ENCODE data around the gene ABHD12B. TPM values are rescaled to one million over a fixed set of nuclear protein-coding genes. Genes with fewer than 3 reads are reported as not detected.

Gene ABHD12B
- total RNA-seq, 1 experiment from 2014 or later, result not detected

DNA sequence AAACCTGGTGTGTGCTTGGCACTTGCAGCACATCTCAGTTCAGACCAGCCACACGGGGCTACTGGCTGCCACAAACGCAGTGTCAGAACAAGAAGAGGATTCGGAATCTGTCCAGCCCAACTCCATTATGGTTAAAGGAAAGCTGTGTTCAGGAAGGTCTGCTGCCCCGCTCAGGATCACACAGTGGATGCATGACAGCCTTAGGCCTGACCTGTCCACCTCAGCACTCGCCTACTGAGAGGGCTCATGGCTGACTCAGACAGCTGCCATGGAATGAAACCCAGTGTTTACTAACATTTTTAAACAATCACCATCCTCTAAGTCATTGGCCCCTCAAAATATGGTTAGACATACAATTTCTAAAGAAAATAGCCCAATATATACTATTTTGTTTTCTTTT lies 35.3 kb upstream of the ABHD12B start:
- in situ Hi-C loops (cut with HindIII; ENCODE audit: low pct_unique_long_range_greater_than_20kb, low sequenced_read_pairs), result no loop called here
- no peak for DNase-seq (ENCODE audit: low read depth, low spot score)

GRCh38 chr14:50837271-50837670 lies 34.6 kb upstream of the ABHD12B start:
- in situ Hi-C loops (cut with HindIII; ENCODE audit: low pct_unique_long_range_greater_than_20kb, low sequenced_read_pairs), result no loop called here
- DNase-seq (ENCODE audit: low read depth, low spot score), result no peak

DNA sequence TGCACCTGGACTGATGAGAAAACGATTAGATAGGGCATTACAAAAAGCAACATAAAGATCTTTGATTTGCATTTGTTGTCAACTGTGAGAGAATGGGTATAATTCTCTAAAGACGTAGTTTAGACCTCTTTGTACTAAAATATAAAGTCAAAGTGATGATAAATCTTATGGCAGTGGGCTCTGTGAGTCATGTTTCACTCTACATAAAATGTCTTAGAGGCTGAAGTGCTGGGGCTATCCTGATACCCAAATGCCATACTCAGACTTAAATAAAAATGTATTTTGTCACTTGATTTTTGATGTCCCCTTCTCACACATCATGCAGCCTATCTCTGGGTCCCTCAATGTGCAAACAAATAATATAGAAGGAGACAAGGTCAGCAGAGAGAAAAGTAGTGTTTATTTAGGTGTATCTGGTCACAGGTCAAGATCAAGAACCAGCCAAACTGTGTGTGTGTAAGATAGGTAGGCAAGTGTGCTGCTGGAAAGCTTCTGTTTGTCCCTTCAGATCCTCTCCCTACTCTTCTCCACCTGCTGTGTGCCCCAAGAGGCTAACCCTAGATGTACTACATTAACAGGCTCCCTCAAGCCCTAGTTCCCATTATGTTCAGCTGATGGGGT lies 33.9 kb upstream of the ABHD12B start:
- in situ Hi-C loops (cut with HindIII; ENCODE audit: low pct_unique_long_range_greater_than_20kb, low sequenced_read_pairs), result no loop called here
- no peak for DNase-seq (ENCODE audit: low read depth, low spot score)

DNA sequence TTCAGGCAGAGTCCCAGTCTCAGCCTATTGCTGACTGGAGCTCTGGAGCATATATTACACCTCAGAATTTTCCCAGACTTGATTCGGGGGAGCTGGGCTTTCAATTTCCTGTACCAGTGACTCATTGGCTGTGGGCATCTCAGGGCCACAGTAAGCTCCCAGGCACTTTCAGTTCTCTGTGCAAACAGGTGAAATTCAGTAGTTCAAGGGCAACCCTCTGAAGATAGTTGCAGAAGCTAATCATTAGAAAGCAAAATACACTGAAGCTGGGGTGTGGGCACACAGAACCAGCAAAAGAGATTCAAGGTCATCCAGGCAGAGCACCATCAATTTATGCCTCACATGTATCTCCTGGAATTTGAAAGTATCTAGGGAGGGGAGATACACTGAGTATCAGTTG lies 32.8 kb upstream of the ABHD12B start:
- in situ Hi-C loops (cut with HindIII; ENCODE audit: low pct_unique_long_range_greater_than_20kb, low sequenced_read_pairs), result no loop called here
- no peak for DNase-seq (ENCODE audit: low read depth, low spot score)

DNA sequence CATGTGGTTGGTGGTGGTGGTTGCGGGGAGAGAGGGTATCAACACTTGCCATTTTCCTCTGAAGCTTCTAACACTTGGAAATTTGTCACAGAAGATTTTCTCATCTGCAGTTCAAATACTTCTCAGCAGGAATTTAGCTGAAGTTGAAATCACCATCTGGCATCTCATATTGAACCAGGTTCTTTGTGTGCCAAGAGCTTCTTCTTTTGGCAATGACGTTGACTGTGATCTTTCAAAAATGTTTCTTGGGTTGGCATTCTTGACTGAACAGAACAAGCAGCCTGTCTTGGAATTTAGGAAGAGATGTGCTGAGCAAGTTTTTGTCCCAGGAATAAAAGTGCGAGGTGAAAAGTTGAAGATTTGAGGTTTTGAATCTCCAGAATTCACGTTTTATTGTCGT lies 32.2 kb upstream of the ABHD12B start:
- in situ Hi-C loops (cut with HindIII; ENCODE audit: low pct_unique_long_range_greater_than_20kb, low sequenced_read_pairs), result no loop called here
- peak; percentile 40 for DNase-seq (ENCODE audit: low read depth, low spot score)

GRCh38 chr14:50844391-50844790 lies 27.5 kb upstream of the ABHD12B start:
- DNase-seq (ENCODE audit: low read depth, low spot score), result no peak
- in situ Hi-C loops (cut with HindIII; ENCODE audit: low pct_unique_long_range_greater_than_20kb, low sequenced_read_pairs), result no loop called here

GRCh38 chr14:50845166-50845565 lies 26.7 kb upstream of the ABHD12B start:
- no peak for DNase-seq (ENCODE audit: low read depth, low spot score)
- in situ Hi-C loops (cut with HindIII; ENCODE audit: low pct_unique_long_range_greater_than_20kb, low sequenced_read_pairs), result no loop called here

DNA sequence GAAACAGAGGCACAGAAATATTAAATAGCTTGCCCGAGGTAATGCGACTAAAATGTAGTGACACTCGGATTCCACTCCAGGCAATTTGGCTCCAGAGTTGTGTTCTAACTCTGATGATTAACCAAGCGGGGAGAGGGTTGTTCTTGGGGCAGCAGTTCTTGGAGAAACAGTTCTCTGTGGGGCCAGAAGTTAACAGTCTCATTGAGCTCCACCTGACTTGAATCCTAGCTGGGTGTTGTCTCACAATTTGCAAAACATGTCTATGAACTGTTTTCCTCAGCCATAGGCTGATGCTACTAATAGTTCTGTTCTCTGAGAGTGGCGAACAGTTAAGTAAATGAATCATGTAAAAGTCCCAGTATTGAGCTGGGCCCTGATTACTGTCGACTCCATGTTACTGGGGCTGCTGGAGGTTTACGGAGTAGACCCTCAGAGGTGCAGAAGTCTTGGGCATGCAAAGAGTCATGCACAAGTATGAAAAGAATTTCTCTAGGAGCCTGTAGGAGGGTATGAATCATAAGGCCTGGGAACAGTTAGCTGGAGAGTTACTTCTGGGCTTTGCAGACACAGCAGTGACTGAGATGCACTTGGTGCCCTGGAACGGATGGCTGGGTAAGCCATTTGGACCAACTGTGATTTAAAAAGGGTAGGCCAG lies 25.5 kb upstream of the ABHD12B start:
- in situ Hi-C loops (cut with HindIII; ENCODE audit: low pct_unique_long_range_greater_than_20kb, low sequenced_read_pairs), result no loop called here
- no peak for DNase-seq (ENCODE audit: low read depth, low spot score)

- in situ Hi-C loops (cut with HindIII; ENCODE audit: low pct_unique_long_range_greater_than_20kb, low sequenced_read_pairs), result no loop called here
- no peak for DNase-seq (ENCODE audit: low read depth, low spot score)
These were observed 18.0 kb upstream of the ABHD12B start for GRCh38 chr14:50853891-50854290.

GRCh38 chr14:50854521-50854920 lies 17.3 kb upstream of the ABHD12B start:
- no peak for DNase-seq (ENCODE audit: low read depth, low spot score)
- in situ Hi-C loops (cut with HindIII; ENCODE audit: low pct_unique_long_range_greater_than_20kb, low sequenced_read_pairs), result no loop called here

GRCh38 chr14:50855558-50855957 lies 16.3 kb upstream of the ABHD12B start:
- DNase-seq (ENCODE audit: low read depth, low spot score), result peak; percentile 34
- in situ Hi-C loops (cut with HindIII; ENCODE audit: low pct_unique_long_range_greater_than_20kb, low sequenced_read_pairs), result no loop called here

- no peak for DNase-seq (ENCODE audit: low read depth, low spot score)
- in situ Hi-C loops (cut with HindIII; ENCODE audit: low pct_unique_long_range_greater_than_20kb, low sequenced_read_pairs), result no loop called here
These were observed 15.2 kb upstream of the ABHD12B start for GRCh38 chr14:50856660-50857059.

DNA sequence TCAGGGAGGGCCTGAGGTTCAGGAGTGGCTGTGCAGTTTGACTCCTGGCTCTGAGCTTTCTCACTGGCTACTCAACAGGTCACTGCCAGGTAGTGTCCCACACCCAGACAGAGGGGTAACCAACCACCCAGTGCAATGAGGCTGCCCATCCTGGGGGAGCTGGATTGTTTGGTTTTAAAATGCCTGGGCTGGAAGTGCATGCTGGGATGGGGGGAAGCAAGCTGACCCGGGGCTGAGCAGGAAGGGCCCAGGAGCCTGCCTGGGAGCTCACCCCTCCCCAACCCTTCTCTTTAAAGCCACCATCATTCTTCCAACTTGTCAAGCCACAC lies 12.6 kb upstream of the ABHD12B start:
- in situ Hi-C loops (cut with HindIII; ENCODE audit: low pct_unique_long_range_greater_than_20kb, low sequenced_read_pairs), result no loop called here
- no peak for DNase-seq (ENCODE audit: low read depth, low spot score)

DNA sequence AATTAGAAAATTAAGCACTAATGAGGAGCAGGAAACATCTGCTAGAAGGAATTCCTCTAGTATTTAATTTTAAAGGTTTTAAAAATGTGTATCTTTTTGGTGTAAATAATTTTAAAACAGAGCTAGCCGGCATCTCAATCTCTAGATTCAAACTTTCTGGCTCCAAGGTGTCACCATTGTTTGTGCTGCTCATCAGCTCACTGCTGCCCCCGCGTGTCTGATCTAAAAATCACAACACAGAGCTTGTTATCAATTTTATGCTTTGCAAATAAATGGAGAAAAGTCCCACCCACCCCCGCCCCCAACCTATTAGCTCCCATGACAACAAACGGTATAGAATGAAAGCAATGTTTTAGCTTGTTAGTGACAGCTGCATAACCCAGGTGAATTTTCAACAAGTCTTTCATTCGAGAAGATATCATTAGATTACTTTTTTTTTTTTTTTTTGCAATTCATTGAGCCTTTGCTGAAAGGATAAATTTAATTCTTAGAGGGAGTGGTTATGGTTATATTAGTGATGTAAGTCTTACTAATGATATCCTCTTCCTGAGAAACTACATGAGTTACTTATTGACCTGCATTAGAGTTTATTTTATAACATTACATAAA lies 11.3 kb upstream of the ABHD12B start:
- in situ Hi-C loops (cut with HindIII; ENCODE audit: low pct_unique_long_range_greater_than_20kb, low sequenced_read_pairs), result no loop called here
- DNase-seq (ENCODE audit: low read depth, low spot score), result peak; percentile 89

DNA sequence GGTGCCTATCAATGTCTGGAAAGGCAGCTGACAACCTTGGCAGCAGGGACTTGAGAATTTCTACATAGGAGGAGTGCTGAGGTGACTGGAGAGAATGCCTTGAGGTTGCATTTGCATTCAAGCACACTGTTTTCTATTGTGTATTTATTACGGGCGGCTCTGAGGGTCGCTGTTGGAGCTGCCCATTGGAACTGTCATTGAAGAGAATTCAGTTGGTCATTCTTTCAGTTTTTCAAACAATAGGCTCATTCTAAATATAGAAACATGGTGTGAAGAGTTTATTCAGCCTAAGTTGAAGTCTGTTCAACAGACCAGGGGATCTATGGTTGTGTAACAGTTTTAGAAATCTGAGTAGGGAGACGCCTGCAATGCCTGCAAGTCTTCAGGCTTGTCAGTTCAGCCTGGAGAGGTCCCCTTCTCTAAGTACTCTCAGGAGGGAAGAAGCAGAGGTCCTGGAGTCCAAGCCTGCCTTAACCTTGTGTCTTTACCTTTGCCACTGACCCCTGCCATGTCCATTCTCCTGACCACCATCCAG lies 9.8 kb upstream of the ABHD12B start:
- in situ Hi-C loops (cut with HindIII; ENCODE audit: low pct_unique_long_range_greater_than_20kb, low sequenced_read_pairs), result no loop called here

DNA sequence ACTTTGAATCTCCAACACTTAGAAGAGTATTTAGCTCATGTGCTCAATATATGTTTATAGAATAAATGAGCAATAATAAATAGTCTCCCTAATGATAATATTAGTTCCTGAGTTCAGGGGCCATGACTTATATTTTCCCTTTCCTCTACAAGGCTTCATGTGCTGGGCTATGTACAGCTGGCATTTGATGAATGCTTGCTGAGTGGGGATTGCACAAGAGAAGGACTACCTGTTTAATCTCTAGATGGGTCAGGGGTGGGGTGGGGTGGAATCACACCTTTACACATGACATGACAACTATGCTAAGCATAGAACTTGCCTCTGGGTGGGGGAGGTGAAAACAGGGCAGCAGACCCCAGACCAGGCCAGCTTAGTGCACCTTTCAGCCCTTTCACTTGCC lies 7.6 kb upstream of the ABHD12B start:
- no peak for DNase-seq (ENCODE audit: low read depth, low spot score)
- in situ Hi-C loops (cut with HindIII; ENCODE audit: low pct_unique_long_range_greater_than_20kb, low sequenced_read_pairs), result no loop called here

More for the DNA sequence above, 9.8 kb upstream of the ABHD12B start:
- DNase-seq (ENCODE audit: low read depth, low spot score), result peak; percentile 26

GRCh38 chr14:50864946-50865345 lies 6.9 kb upstream of the ABHD12B start:
- no peak for DNase-seq (ENCODE audit: low read depth, low spot score)
- in situ Hi-C loops (cut with HindIII; ENCODE audit: low pct_unique_long_range_greater_than_20kb, low sequenced_read_pairs), result no loop called here

GRCh38 chr14:50865391-50866076 lies 6.3 kb upstream of the ABHD12B start:
- in situ Hi-C loops (cut with HindIII; ENCODE audit: low pct_unique_long_range_greater_than_20kb, low sequenced_read_pairs), result no loop called here

More at GRCh38 chr14:50865391-50866076, 6.3 kb upstream of the ABHD12B start:
- DNase-seq (ENCODE audit: low read depth, low spot score), result no peak

Measured in SK-MEL-5 (cell line).